PC-9 (cell line): ENCODE data around the gene LSR.

Experiments used
- EZH2 ChIP-seq: fragments of 200-600 bp; sonication (generic); IDR thresholded peaks from 2 replicates; pipeline ENCODE4 v1.8.0; 2017; ENCODE audit warnings: antibody characterized with exemption, low read depth
- TF ChIP-seq, protein P1 (sequence below): fragments of 200-600 bp; sonication (generic); conservative IDR thresholded peaks from 2 replicates; pipeline ENCODE4 v1.6.1; 2017; ENCODE audit warnings: mixed run types, antibody characterized with exemption, mild to moderate bottlenecking, moderate library complexity

DNA sequence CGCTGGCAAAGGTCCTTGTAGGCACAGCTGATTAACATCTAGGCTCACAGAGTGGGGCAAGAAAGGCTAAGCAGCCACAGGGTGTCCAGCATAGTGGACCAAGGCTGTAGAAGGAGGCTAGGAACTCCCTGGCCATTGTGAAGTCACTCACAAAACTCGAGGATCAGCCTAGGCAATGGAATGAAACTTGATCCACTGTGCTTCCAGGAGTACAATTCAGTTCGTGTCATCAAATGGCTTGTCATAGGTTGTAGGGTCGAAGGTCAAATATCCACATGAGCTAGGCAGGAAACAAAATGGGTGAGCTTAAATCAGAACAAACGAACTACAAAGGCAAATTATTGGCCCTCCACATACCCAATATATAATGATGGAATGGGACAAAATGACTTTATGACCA, 15.9 kb upstream of the LSR start:
- TF ChIP-seq, protein P1, sequence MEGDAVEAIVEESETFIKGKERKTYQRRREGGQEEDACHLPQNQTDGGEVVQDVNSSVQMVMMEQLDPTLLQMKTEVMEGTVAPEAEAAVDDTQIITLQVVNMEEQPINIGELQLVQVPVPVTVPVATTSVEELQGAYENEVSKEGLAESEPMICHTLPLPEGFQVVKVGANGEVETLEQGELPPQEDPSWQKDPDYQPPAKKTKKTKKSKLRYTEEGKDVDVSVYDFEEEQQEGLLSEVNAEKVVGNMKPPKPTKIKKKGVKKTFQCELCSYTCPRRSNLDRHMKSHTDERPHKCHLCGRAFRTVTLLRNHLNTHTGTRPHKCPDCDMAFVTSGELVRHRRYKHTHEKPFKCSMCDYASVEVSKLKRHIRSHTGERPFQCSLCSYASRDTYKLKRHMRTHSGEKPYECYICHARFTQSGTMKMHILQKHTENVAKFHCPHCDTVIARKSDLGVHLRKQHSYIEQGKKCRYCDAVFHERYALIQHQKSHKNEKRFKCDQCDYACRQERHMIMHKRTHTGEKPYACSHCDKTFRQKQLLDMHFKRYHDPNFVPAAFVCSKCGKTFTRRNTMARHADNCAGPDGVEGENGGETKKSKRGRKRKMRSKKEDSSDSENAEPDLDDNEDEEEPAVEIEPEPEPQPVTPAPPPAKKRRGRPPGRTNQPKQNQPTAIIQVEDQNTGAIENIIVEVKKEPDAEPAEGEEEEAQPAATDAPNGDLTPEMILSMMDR = no peak
- TF ChIP-seq EZH2 = no peak
